ENCODE data around the gene POU6F1. TPM values are rescaled to one million over a fixed set of nuclear protein-coding genes. Genes with fewer than 3 reads are reported as not detected.

Gene POU6F1
- total and polyA plus RNA-seq, 9 of the 15 experiments (the other 6 are each of a cell fraction or from before 2014, with no cell fraction given), result 0.14 to 3.3 (median 1.1) TPM

DNA sequence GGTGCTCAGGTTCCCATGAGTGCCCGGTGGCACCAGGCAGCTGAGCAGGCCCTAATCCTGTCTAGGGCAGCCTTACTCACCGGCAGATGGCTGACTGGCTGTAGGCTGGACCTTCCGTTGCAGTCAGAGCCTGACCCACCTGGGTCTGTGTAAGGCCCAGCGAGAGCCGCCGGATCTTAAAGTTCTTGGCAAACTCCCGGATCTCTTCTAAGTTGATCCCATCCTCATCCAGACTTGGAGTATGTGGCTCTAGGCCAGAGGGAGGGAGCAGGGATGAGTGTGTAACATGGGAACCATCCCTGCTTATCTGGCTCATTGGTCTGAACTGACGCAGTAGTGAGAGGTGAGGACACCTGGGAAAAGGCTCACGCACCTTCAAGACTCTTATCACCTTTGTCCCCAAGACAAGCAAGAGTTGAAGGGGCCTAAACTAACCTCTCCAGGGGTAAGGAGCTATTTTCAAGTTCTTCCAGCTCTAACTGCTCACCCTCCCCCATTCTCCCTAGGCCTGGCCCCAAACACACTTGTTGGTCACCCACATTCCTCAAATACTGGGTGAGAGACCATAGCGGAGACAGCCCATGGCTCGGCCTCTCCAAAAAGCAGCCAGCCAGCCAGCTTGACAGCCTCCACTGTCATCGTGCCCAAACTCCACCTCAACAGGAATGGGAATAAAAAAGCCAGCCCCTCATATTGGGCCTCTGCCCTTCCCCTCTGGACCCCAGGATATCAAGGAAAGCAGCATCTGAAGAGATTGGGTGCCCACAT, 26.2 kb downstream of the POU6F1 start (continued):
- no peak for TF ChIP-seq SIN3A (IDR thresholded peaks at IDR 0.05; ENCODE audit: borderline replicate concordance in 2 of 2, control insufficient read depth in 1 of 2, low read depth in 2 of 2, low read length in 2 of 2)
- TF ChIP-seq ZNF277 (CRISPR knock-in tag; IDR thresholded peaks at IDR 0.05; ENCODE audit: borderline replicate concordance), result no peak
- TF ChIP-seq ELK1 (CRISPR knock-in tag; IDR thresholded peaks at IDR 0.05), result no peak

GRCh38 chr12:51190820-51191219, 27.0 kb downstream of the POU6F1 start:
- CTCF ChIA-PET (ENCODE audit: low intra/inter-chr PET ratio), result no interaction called here
- H3K27me3 ChIP-seq (ENCODE audit: control insufficient read depth in 2 of 2, insufficient read depth in 2 of 2, low read length in 2 of 2), result no peaks in the 10 kb centered on the region
- no peaks in the 10 kb centered on the region for H4K20me1 ChIP-seq (replicated peaks; ENCODE audit: control insufficient read depth, insufficient read depth, low read length)
- H3K36me3 ChIP-seq (ENCODE audit: control insufficient read depth, insufficient read depth, low read length), result no peaks in the 10 kb centered on the region
- no peak overlapping the region for H3K4me2 ChIP-seq (ENCODE audit: insufficient read depth, low read length)
- FAIRE-seq (no peak), ATAC-seq (no peak), DNase-seq (ENCODE audit: extremely low read depth in 1 of 4, low spot score in 3 of 4) (no peak)
- H3K9me1 ChIP-seq (ENCODE audit: control insufficient read depth, insufficient read depth, low read length), result no peaks in the 10 kb centered on the region
- peaks cover 3 to 8% of the 10 kb centered on the region in 2 experiments; a peak in 2 of 5 replicates for H3K4me1 ChIP-seq (replicated peaks in 1 of 2; ENCODE audit: control insufficient read depth in 2 of 2, insufficient read depth in 2 of 2, low read length in 2 of 2)
- WGBS (ENCODE audit: insufficient coverage, low coverage, missing lambda C conversion rate), result 33% methylated on average over 4 of the region's 4 CpGs
- H3K4me3 ChIP-seq, result no peak overlapping the region
- H3K9ac ChIP-seq (ENCODE audit: insufficient read depth in 1 of 2, low read depth in 2 of 2, low read length in 2 of 2), result no peak overlapping the region
- POLR2A ChIA-PET, result interaction anchor here (0.9 kb wide), 1 partner anchor 9 kb away, joined by 3 read pairs; no protein-coding TSS in a partner anchor
- BruUV-seq (replicated peaks), result no TSS peak
- H3K27ac ChIP-seq (ENCODE audit: extremely low read depth, low read depth, low read length), result no peak overlapping the region
- no peak overlapping the region for H2AFZ ChIP-seq (ENCODE audit: low read depth, low read length)
- H3K79me2 ChIP-seq (ENCODE audit: control insufficient read depth, insufficient read depth, low read length), result no peaks in the 10 kb centered on the region
- in situ Hi-C loops (cut with MboI), result no loop called here
- intact Hi-C loops (cut with micrococcal nuclease), result no loop called here
- H3K9me3 ChIP-seq (replicated peaks; ENCODE audit: control insufficient read depth, insufficient read depth, low read depth, low read length), result no peaks in the 10 kb centered on the region
- TF ChIP-seq ERF (CRISPR knock-in tag; IDR thresholded peaks at IDR 0.05), result no peak
- no peak for TF ChIP-seq ASH1L (IDR thresholded peaks at IDR 0.05; ENCODE audit: borderline replicate concordance, low read depth, partially characterized antibody)
- TF ChIP-seq KLF1 (tag; IDR thresholded peaks at IDR 0.05), result no peak
- TF ChIP-seq PYGO2 (tag; IDR thresholded peaks at IDR 0.05), result no peak
- TF ChIP-seq SMARCB1 (IDR thresholded peaks at IDR 0.05; ENCODE audit: insufficient read length, low read depth), result no peak
- no peak for TF ChIP-seq CTCFL (IDR thresholded peaks at IDR 0.05; ENCODE audit: borderline replicate concordance, insufficient read depth, low read depth, low read length, poor library complexity, severe bottlenecking)
- no peak for TF ChIP-seq ZNF512 (tag; IDR thresholded peaks at IDR 0.05)
- no peak for TF ChIP-seq CBX1 (IDR thresholded peaks at IDR 0.05; ENCODE audit: low read depth)
- TF ChIP-seq ZNF253 (CRISPR knock-in tag; conservative IDR thresholded peaks at IDR 0.05), result no peak
- no peak for TF ChIP-seq NFRKB (IDR thresholded peaks at IDR 0.05; ENCODE audit: low read depth)

Measured in K562 (cell line).